NK-92 (cell line): ENCODE results near the gene UCK1.

Experiments used
- DNase-seq: peaks from one replicate; lab custom pipeline; 2025; ENCODE audit not compliant: unreplicated experiment; lab: John Stamatoyannopoulos, UW

The UCK1 gene

GRCh38 chr9:131530920-131531832, at the start of gene UCK1:
UCK1 (minus strand) TSS chr9:131531263; CDS start chr9:131531174, 89 bp downstream.
- no peak for DNase-seq

DNA sequence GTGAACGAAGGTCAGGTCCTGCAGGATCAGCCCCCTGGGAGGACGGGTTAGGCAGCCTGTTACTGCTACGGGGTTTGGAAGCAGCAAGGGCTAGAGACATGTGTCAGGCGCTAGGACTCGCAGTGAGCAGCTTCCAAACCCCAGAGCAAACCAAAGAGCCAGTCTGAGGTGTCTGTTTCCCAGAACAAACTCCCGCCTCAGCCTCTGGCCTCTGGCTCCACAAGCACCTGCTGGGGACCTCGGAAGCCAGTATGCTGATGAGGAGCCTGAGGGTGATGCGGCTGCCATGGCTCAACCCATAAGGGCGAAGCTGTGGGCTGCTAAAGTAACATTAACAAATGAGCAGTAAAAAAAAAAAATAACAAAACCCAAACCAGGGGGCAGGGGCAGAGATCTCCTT, 49.3 kb upstream of the UCK1 start:
- DNase-seq = no peak

DNA sequence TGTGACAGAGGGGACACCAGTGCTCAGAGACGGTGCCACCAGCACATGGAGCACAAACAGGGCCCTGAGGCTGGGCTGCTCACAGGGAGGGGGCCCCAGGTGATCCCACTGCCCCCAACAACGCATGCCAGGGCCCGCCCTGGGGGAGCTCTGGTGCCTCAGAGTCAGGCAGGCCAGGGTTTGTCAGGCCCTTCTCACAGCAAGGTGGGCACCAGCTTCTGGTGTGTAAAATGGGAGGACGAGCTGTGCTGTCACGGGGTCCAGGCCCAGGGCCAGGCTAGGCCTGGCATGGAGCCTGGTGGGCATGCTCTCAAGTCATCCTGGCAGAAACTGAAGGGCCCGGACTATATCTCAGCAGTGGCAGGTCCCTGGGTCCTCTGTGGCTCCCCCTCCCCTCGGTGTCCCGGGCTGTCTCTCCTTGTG, 48.7 kb upstream of the UCK1 start:
- DNase-seq = no peak

DNA sequence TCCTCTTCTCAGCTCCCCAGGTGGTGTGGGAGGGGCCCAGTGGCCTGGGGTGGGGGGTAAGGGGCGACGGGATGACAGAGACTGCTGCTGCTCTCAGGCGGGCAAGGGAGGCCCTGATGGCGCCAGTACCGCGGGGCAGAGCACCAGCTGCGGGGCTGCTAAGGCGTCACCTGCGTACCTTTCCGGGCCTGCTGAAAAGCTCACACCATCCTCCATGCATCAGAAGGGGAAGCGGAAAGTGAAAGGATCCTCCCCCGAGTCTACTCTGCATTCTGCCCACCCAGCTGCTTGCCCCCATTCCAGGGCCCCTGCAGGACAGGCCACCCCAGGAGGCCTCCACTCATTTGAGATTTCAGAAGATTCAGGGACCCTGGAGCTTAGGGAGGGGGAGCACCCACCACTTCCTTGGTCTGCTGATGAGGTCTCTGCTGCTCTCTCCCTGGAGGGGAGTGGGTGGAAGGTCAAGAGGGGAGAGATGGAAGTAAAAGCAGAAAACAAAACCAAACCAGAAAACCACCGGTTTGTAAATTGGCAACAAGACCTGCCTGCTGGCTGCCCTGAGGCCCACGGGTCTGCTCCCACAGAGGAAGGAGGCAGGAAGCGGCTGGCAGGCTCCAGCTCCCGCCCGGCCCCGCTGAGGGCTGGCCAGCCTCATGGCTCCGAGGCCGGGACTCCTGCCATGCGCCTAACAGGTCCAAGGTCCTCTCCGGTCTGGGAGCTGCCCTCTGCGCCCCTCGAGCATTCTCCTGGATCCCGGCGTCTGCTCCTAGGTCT, 47.9 kb upstream of the UCK1 start:
- DNase-seq = no peak

GRCh38 chr9:131578021-131578420, 47.0 kb upstream of the UCK1 start:
- no peak for DNase-seq

GRCh38 chr9:131577005-131578000, 46.2 kb upstream of the UCK1 start:
- no peak for DNase-seq

GRCh38 chr9:131575946-131576853, 45.1 kb upstream of the UCK1 start:
- DNase-seq = no peak

GRCh38 chr9:131574730-131575640, 43.9 kb upstream of the UCK1 start:
- DNase-seq = no peak

GRCh38 chr9:131567910-131568309, 36.8 kb upstream of the UCK1 start:
- DNase-seq = no peak

DNA sequence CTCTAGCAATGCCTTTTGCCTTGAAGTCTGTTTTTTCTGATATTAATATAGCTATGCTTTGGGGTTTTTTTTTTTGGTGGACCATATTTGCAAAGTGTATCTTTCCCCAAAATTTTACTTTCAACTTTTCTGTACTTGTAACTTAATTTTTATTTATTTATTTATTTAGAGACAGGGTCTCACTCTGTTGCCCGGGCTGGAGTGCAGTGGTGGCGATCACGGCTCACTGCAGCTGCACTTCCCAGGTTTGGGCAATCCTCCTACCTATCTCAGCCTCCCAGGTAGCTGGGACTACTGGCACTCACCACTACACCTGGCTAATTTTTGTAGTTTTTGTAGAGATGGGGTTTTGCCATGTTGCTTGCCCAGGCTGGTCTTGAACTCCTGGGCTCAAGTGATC, 35.1 kb upstream of the UCK1 start:
- no peak for DNase-seq

DNA sequence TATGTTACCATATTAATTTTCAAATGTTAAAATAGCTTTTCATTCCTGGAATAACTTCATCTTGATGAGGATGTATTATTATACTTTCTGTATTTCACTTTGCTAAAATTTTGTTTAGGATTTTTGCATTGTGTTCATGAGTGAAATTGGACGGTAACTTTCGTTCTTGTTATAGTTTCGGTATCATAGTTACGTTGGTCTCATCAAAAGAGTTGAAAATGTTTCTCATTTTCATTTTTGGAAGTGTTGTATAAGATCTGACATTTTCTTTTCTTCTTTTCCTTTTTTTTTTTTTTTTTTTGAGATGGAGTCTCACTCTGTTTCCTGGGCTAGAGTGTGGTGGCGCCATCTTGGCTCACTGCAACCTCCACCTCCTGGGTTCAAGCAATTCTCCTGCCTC, 34.3 kb upstream of the UCK1 start:
- no peak for DNase-seq

DNA sequence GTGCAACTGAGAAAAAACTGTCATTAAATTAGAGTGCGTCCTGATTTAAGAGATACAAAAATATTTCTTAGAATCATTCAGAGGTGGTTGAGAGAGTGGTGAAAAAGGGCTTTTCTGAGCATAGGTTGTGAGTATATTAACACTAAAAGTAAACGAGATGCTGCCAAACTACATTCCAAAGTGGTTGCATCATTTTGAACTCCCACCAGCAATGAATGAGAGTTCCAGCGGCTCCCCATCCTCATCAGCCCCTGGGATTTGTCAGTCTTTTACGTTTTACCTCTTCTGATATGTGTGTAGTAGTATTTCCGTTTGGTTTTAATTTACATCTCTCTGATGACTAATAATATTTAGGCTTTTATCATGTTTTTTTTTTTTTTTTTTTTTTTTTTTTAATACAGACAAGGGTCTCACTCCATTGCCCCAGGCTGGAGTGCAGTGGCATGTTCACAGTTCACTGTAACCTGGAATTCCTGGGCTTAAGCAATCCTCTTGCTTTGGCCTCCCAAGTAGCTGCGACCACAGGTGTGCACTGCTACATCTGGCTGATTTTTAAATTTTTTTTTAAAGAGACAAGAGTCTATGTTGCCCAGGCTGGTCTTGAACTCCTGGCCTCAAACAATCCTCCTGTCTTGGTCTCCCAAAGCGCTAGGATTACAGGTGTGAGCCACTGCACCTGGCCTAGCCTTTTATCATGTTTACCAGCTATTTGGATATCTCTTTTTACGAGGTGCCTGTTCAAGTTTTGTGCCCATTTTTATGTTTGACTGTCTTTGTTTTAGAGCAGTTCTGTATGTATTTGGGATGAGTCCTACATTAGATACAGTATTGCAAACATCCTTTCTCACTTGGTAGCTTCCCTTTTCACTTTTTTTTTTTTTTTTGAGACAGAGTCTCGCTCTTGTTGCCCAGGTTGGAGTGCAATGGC, 31.2 kb upstream of the UCK1 start:
- DNase-seq = no peak

GRCh38 chr9:131559421-131560000, 28.4 kb upstream of the UCK1 start:
- DNase-seq = no peak

DNA sequence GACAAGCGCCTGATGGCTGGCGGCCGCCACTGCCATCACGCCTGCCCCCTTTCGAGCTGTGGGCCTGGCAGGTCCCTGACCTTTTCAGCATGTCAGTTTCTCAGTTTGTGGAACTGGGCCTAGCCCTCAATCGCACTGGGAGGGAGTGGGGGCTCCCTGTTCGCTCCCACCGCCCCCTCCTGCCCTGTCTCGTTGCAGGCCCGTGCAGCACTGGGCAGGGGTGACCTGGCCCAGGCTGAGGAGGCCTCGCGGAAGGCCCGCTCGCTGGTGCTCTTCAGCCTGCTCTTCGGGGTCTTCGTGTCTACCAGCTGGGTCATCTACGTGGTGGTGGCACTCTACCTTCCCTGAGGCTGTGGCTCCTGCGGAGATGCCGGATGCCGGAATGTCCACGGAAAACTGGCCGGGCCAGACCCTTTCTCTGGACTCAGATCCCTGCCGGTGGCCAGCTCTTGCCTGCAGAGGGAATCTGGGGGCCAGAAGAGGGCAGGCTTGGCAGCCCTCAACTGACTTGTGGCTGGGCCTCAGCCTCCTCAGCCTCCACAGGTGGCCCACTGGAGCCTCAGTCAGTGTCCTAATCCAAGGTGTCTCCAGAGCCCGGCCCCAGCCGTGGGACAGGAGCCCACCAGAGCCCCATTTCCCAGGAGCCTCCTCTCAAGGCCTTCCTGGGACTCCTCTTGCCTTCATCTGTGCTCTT, 26.9 kb upstream of the UCK1 start:
- DNase-seq = no peak

DNA sequence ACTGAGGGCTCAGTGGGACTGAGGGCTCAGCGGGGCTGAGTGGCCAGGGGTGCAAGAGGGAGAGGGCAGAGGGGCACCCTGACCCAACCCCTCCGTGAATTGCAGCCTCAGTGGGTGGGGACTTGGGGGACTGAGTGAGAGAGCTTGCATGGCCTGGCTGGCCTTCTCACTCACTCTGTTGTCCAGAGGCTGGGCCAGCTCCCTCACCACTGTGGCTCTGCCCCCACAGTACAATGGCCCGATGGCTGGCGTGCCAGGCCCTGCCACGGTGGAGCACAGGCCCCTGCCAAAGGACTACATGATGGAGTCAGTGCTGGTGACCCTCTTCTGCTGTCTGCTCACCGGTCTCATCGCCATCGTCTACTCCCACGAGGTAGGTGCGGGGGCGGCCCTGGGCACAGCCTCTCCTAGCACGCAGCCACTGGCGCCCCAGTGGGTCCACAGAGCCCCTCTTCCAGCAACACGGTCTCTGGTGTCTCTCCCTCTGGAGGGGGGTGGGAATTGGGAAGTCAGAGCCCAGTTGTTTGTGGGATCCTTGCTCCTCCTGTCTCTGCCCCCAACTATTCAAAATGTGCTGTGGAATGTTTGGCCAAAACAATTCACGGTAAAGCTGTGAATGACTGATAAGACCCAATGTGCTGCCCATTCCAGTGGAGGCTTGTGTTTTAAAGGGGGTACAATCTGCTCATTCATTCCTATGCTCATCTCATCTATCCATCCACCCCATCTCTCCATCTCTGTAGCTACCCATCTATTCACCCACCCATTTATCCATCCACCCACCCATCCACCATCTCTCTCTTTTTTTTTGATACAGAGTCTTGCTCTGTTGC, 25.0 kb upstream of the UCK1 start:
- no peak for DNase-seq

- DNase-seq = no peak
These were observed 23.8 kb upstream of the UCK1 start for GRCh38 chr9:131554843-131555351.
